ENCODE data around the gene GTF3C1. TPM values are rescaled to one million over a fixed set of nuclear protein-coding genes. Genes with fewer than 3 reads are reported as not detected.

GTF3C1 gene
- total RNA-seq, 2 experiments from 2014 or later: 43.6 to 44.5 TPM

- H3K4me1 Mint-ChIP-seq (ENCODE audit: low read depth): no peaks in the 10 kb centered on the region
- no peak for DNase-seq
- POLR2A ChIA-PET: no interaction called here
- Histone ChIP-seq H3K27ac (ENCODE audit: low read depth in 1 of 2, low read length in 2 of 2) (no peak overlapping the region), H3K36me3 (ENCODE audit: insufficient read depth, low read length) (no peaks in the 10 kb centered on the region), H3K4me3 (ENCODE audit: low read length) (no peak overlapping the region), H3K27me3 (ENCODE audit: control insufficient read depth in 1 of 2, insufficient read depth in 2 of 2, low read length in 2 of 2) (no peaks in the 10 kb centered on the region), H3K9me3 (ENCODE audit: control insufficient read depth in 1 of 2, insufficient read depth in 1 of 2, low read length in 2 of 2) (no peaks in the 10 kb centered on the region), H3K4me1 (ENCODE audit: insufficient read depth, low read length) (no peaks in the 10 kb centered on the region)
- no peaks in the 10 kb centered on the region for H3K27me3 Mint-ChIP-seq
- H3K9me3 Mint-ChIP-seq: no peaks in the 10 kb centered on the region
- CTCF ChIA-PET: no interaction called here
- H3K36me3 Mint-ChIP-seq (ENCODE audit: low read depth): no peaks in the 10 kb centered on the region
- no peak for ATAC-seq (ENCODE audit: poor library complexity)
- no peak for TF ChIP-seq CTCF (IDR thresholded peaks at IDR 0.05)
- no peak overlapping the region for H3K27ac Mint-ChIP-seq
- intact Hi-C loops (cut with DNase I, micrococcal nuclease): no loop called here
- no peak overlapping the region for H3K4me3 Mint-ChIP-seq
Observed at GRCh38 chr16:27561216-27561615, 11.5 kb upstream of the GTF3C1 start.

GRCh38 chr16:27558932-27559331 is 9.2 kb upstream of the GTF3C1 start:
- Mint-ChIP-seq H3K27me3 (no peaks in the 10 kb centered on the region), H3K36me3 (ENCODE audit: low read depth) (no peaks in the 10 kb centered on the region), H3K4me3 (no peak overlapping the region), H3K9me3 (no peaks in the 10 kb centered on the region), H3K27ac (no peak overlapping the region), H3K4me1 (ENCODE audit: low read depth) (no peaks in the 10 kb centered on the region)
- no peaks in the 10 kb centered on the region for H3K36me3 ChIP-seq (ENCODE audit: insufficient read depth, low read length)
- H3K27ac ChIP-seq (ENCODE audit: low read depth in 1 of 2, low read length in 2 of 2): no peak overlapping the region
- ATAC-seq (ENCODE audit: poor library complexity) (no peak), DNase-seq (no peak)
- no peaks in the 10 kb centered on the region for H3K27me3 ChIP-seq (ENCODE audit: control insufficient read depth in 1 of 2, insufficient read depth in 2 of 2, low read length in 2 of 2)
- POLR2A ChIA-PET: no interaction called here
- no peak for TF ChIP-seq CTCF (IDR thresholded peaks at IDR 0.05)
- H3K9me3 ChIP-seq (ENCODE audit: control insufficient read depth in 1 of 2, insufficient read depth in 1 of 2, low read length in 2 of 2): no peaks in the 10 kb centered on the region
- CTCF ChIA-PET: no interaction called here
- intact Hi-C loops (cut with DNase I, micrococcal nuclease): no loop called here
- H3K4me1 ChIP-seq (ENCODE audit: insufficient read depth, low read length): no peaks in the 10 kb centered on the region
- no peak overlapping the region for H3K4me3 ChIP-seq (ENCODE audit: low read length)

GRCh38 chr16:27558434-27558833 is 8.7 kb upstream of the GTF3C1 start:
- H3K9me3 Mint-ChIP-seq: no peaks in the 10 kb centered on the region
- H3K27me3 Mint-ChIP-seq: no peaks in the 10 kb centered on the region
- POLR2A ChIA-PET: no interaction called here

More at GRCh38 chr16:27558434-27558833, 8.7 kb upstream of the GTF3C1 start:
- no peak for TF ChIP-seq CTCF (IDR thresholded peaks at IDR 0.05)
- Histone ChIP-seq H3K4me3 (ENCODE audit: low read length) (no peak overlapping the region), H3K27ac (ENCODE audit: low read depth in 1 of 2, low read length in 2 of 2) (no peak overlapping the region), H3K27me3 (ENCODE audit: control insufficient read depth in 1 of 2, insufficient read depth in 2 of 2, low read length in 2 of 2) (no peaks in the 10 kb centered on the region), H3K36me3 (ENCODE audit: insufficient read depth, low read length) (no peaks in the 10 kb centered on the region), H3K4me1 (ENCODE audit: insufficient read depth, low read length) (no peaks in the 10 kb centered on the region), H3K9me3 (ENCODE audit: control insufficient read depth in 1 of 2, insufficient read depth in 1 of 2, low read length in 2 of 2) (no peaks in the 10 kb centered on the region)
- ATAC-seq (ENCODE audit: poor library complexity) (no peak), DNase-seq (no peak)
- no peak overlapping the region for H3K4me3 Mint-ChIP-seq
- H3K4me1 Mint-ChIP-seq (ENCODE audit: low read depth): no peaks in the 10 kb centered on the region
- CTCF ChIA-PET: no interaction called here
- H3K27ac Mint-ChIP-seq: no peak overlapping the region
- intact Hi-C loops (cut with DNase I, micrococcal nuclease): no loop called here
- H3K36me3 Mint-ChIP-seq (ENCODE audit: low read depth): no peaks in the 10 kb centered on the region
